Measurements from ENCODE around the gene ZNF497. TPM values are rescaled to one million over a fixed set of nuclear protein-coding genes. Genes with fewer than 3 reads are reported as not detected.
A peak's percentile ranks its signal among the peaks of the same experiment; 100 is the strongest.
"Not testable (repeated sequence)": the region's sequence is repeated elsewhere in the genome, so short reads cannot be mapped to it uniquely, and the experiment has no call there.

Gene ZNF497
- total and polyA plus RNA-seq, 2 donors (not counting 1 experiment from before 2014, with no cell fraction given), result 0.03 to 2.5 TPM

- H4K20me1 ChIP-seq (ENCODE audit: control insufficient read depth, extremely low read depth, insufficient read depth, low read length), result no peaks in the 10 kb centered on the region
- peaks cover 2% of the 10 kb centered on the region for H3K36me3 ChIP-seq (ENCODE audit: control insufficient read depth, insufficient read depth, low read length)
- peak overlapping the region; percentile 97 for H3K4me2 ChIP-seq (ENCODE audit: extremely low read depth, insufficient read depth, low read length)
- peak overlapping the region; percentile 73 to 97 (median 86) for H3K4me3 ChIP-seq (replicated peaks in 1 of 4; ENCODE audit: control extremely low read depth in 1 of 4, insufficient read depth in 1 of 4, low read depth in 3 of 4, low read length in 4 of 4)
- peaks cover 8% of the 10 kb centered on the region for H3K4me1 ChIP-seq (ENCODE audit: control insufficient read depth, extremely low read depth, insufficient read depth, low read length)
- H3K79me2 ChIP-seq (ENCODE audit: control insufficient read depth, insufficient read depth, low read length), result peaks cover 26% of the 10 kb centered on the region
- TF ChIP-seq EZH2 (IDR thresholded peaks at IDR 0.05; ENCODE audit: low read length, missing control alignments) (no peak), CTCF (conservative IDR thresholded peaks at IDR 0.05 in 1 of 2, IDR thresholded peaks at IDR 0.05 in 1 of 2; ENCODE audit: low read depth in 1 of 2, low read length in 2 of 2) (peak; percentile 24 to 38)
- no peaks in the 10 kb centered on the region for H3K9me3 ChIP-seq (ENCODE audit: control insufficient read depth, insufficient read depth, low read depth, low read length)
- no peaks in the 10 kb centered on the region for H3K27me3 ChIP-seq (ENCODE audit: control insufficient read depth, insufficient read depth, low read length)
- H2AFZ ChIP-seq (ENCODE audit: low read length), result no peak overlapping the region
- H3K27ac ChIP-seq (ENCODE audit: insufficient read depth, low read length), result peak overlapping the region; percentile 91
- DNase-seq (ENCODE audit: low read depth in 2 of 2), result no peak
- peak overlapping the region; percentile 82 for H3K9ac ChIP-seq (ENCODE audit: insufficient read depth, low read length)
Measured at GRCh38 chr19:58406818-58407657, 44.5 kb upstream of the ZNF497 start.

DNA sequence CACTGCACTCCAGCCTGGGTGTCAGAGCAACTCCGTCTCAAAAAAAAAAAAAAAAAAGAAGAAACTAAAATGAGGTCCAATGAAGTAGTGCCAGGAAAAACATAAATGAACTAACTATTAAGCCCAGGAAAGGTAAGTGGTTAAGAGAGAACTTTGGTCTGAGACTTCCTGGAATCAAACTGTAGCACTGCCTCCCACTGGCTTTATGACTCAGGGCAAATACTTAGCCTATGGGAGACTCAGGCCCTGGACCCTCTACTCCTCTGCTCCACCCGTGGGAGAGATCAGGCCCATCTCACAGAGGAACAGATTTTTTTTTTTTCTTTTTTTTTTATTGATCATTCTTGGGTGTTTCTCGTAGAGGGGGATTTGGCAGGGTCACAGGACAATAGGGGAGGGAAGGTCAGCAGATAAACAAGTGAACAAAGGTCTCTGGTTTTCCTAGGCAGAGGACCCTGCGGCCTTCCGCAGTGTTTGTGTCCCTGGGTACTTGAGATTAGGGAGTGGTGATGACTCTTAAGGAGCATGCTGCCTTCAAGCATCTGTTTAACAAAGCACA is 41.4 kb upstream of the ZNF497 start:
- not testable (repeated sequence) for H3K4me1 ChIP-seq (ENCODE audit: control insufficient read depth, extremely low read depth, insufficient read depth, low read length); H3K4me2 ChIP-seq (ENCODE audit: extremely low read depth, insufficient read depth, low read length); H3K4me3 ChIP-seq (replicated peaks in 1 of 4; ENCODE audit: control extremely low read depth in 1 of 4, insufficient read depth in 1 of 4, low read depth in 3 of 4, low read length in 4 of 4); H3K27me3 ChIP-seq (ENCODE audit: control insufficient read depth, insufficient read depth, low read length); H3K9ac ChIP-seq (ENCODE audit: insufficient read depth, low read length); H2AFZ ChIP-seq (ENCODE audit: low read length); H3K36me3 ChIP-seq (ENCODE audit: control insufficient read depth, insufficient read depth, low read length); DNase-seq (ENCODE audit: low read depth in 2 of 2); H4K20me1 ChIP-seq (ENCODE audit: control insufficient read depth, extremely low read depth, insufficient read depth, low read length); H3K27ac ChIP-seq (ENCODE audit: insufficient read depth, low read length); H3K9me3 ChIP-seq (ENCODE audit: control insufficient read depth, insufficient read depth, low read depth, low read length)
- H3K79me2 ChIP-seq (ENCODE audit: control insufficient read depth, insufficient read depth, low read length), result peaks cover 14% of the 10 kb centered on the region

- TF ChIP-seq EZH2 (IDR thresholded peaks at IDR 0.05; ENCODE audit: low read length, missing control alignments), result no peak
- TF ChIP-seq CTCF (conservative IDR thresholded peaks at IDR 0.05 in 1 of 2, IDR thresholded peaks at IDR 0.05 in 1 of 2; ENCODE audit: low read depth in 1 of 2, low read length in 2 of 2), result no peak
- H3K4me3 ChIP-seq (replicated peaks in 1 of 4; ENCODE audit: control extremely low read depth in 1 of 4, insufficient read depth in 1 of 4, low read depth in 3 of 4, low read length in 4 of 4), result peak overlapping the region; percentile 68 to 73 (median 71)
- peak overlapping the region; percentile 87 for H3K4me2 ChIP-seq (ENCODE audit: extremely low read depth, insufficient read depth, low read length)
- no peaks in the 10 kb centered on the region for H4K20me1 ChIP-seq (ENCODE audit: control insufficient read depth, extremely low read depth, insufficient read depth, low read length)
- peaks cover 2% of the 10 kb centered on the region for H3K36me3 ChIP-seq (ENCODE audit: control insufficient read depth, insufficient read depth, low read length)
- no peak overlapping the region for H2AFZ ChIP-seq (ENCODE audit: low read length)
- peaks cover 4% of the 10 kb centered on the region for H3K4me1 ChIP-seq (ENCODE audit: control insufficient read depth, extremely low read depth, insufficient read depth, low read length)
- no peaks in the 10 kb centered on the region for H3K79me2 ChIP-seq (ENCODE audit: control insufficient read depth, insufficient read depth, low read length)
- DNase-seq (ENCODE audit: low read depth in 2 of 2), result no peak
- H3K9ac ChIP-seq (ENCODE audit: insufficient read depth, low read length), result peak overlapping the region; percentile 67
- H3K27ac ChIP-seq (ENCODE audit: insufficient read depth, low read length), result no peak overlapping the region
- no peaks in the 10 kb centered on the region for H3K27me3 ChIP-seq (ENCODE audit: control insufficient read depth, insufficient read depth, low read length)
- H3K9me3 ChIP-seq (ENCODE audit: control insufficient read depth, insufficient read depth, low read depth, low read length), result no peaks in the 10 kb centered on the region
Measured at GRCh38 chr19:58401840-58402421, 39.4 kb upstream of the ZNF497 start.

All from fibroblast of lung (primary cell).